CD14-positive monocyte (primary cell): Measurements from ENCODE around the gene LILRA5. TPM values are rescaled to one million over a fixed set of nuclear protein-coding genes. Genes with fewer than 3 reads are reported as not detected.

Experiments
- DNase-seq, 3 donors: peaks; one replicate each; pipeline ENCODE4 v3.0.0-alpha.2; 2011 to 2022
- H2AFZ ChIP-seq: 2 replicates; pipeline ENCODE4 v1.6.0; 2012; ENCODE audit warnings: mild to moderate bottlenecking, low read depth, low read length, inconsistent platforms; ENCODE audit not compliant: insufficient read depth, poor library complexity, severe bottlenecking
- H3K27ac ChIP-seq, 2 donors: 1 replicate in 1 of 2; 2 replicates in 1 of 2; pipeline ENCODE4 v1.5.1; 2012 to 2013; ENCODE audit warnings: low read length in 2 of 2, control low read depth in 1 of 2, inconsistent platforms in 1 of 2, low read depth in 1 of 2, mild to moderate bottlenecking in 1 of 2
- H3K27me3 ChIP-seq, 2 donors: one replicate each; pipeline versions ENCODE4 v1.6.0 to v1.6.1; 2011 to 2013; ENCODE audit warnings: low read length in 2 of 2; ENCODE audit not compliant: control insufficient read depth in 2 of 2, insufficient read depth in 2 of 2
- H3K36me3 ChIP-seq, 2 donors: replicated peaks in 1 of 2; 1 replicate in 1 of 2; 2 replicates in 1 of 2; pipeline versions ENCODE4 v1.5.1 to v1.6.1; 2012 to 2013; ENCODE audit warnings: low read length in 2 of 2, control low read depth in 1 of 2, inconsistent platforms in 1 of 2, mild to moderate bottlenecking in 1 of 2; ENCODE audit not compliant: insufficient read depth in 2 of 2, control insufficient read depth in 1 of 2
- H3K4me1 ChIP-seq, 2 donors: 1 replicate in 1 of 2; 2 replicates in 1 of 2; pipeline versions ENCODE4 v1.5.1 to v1.6.1; 2012 to 2013; ENCODE audit warnings: low read length in 2 of 2, control low read depth in 1 of 2, inconsistent platforms in 1 of 2, mild to moderate bottlenecking in 1 of 2, moderate library complexity in 1 of 2; ENCODE audit not compliant: insufficient read depth in 2 of 2, control insufficient read depth in 1 of 2
- H3K4me2 ChIP-seq: replicated peaks from 2 replicates; pipeline ENCODE3; 2012; ENCODE audit warnings: low read length, moderate library complexity, mild to moderate bottlenecking; ENCODE audit not compliant: poor library complexity, severe bottlenecking; ENCODE audit errors: extremely low read depth
- H3K4me3 ChIP-seq, 3 experiments: fragments of 200-600 bp in 1 of 3; sonication (generic) in 1 of 3; replicated peaks in 1 of 3; 1 replicate in 2 of 3; 2 replicates in 1 of 3; pipeline ENCODE4 v1.5.1; 2011 to 2013; ENCODE audit warnings: low read length in 3 of 3, mild to moderate bottlenecking in 3 of 3, control low read depth in 2 of 3, low read depth in 2 of 3, inconsistent platforms in 1 of 3, moderate library complexity in 1 of 3
- H3K79me2 ChIP-seq: 2 replicates; pipeline ENCODE4 v1.6.0; 2012; ENCODE audit warnings: mild to moderate bottlenecking, control low read depth, inconsistent platforms, low read length, moderate library complexity; ENCODE audit not compliant: insufficient read depth
- H3K9ac ChIP-seq: 2 replicates; pipeline ENCODE4 v1.6.0; 2017; ENCODE audit warnings: low read length, mild to moderate bottlenecking; ENCODE audit not compliant: insufficient read depth, poor library complexity, severe bottlenecking
- H3K9me3 ChIP-seq, 2 donors: replicated peaks in 1 of 2; 1 replicate in 1 of 2; 2 replicates in 1 of 2; pipeline versions ENCODE4 v1.5.1 to v1.6.1; 2012 to 2013; ENCODE audit warnings: low read length in 2 of 2, control low read depth in 1 of 2; ENCODE audit not compliant: control insufficient read depth in 1 of 2, insufficient read depth in 1 of 2
- H4K20me1 ChIP-seq: 2 replicates; pipeline ENCODE4 v1.6.0; 2012; ENCODE audit warnings: mild to moderate bottlenecking, low read length, control low read depth, moderate library complexity; ENCODE audit not compliant: insufficient read depth
- H3K27ac Mint-ChIP-seq, 7 donors: one replicate each; pipeline ENCODE4 v1.8.0; 2020; ENCODE audit warnings: mild to moderate bottlenecking in 7 of 7, mixed read lengths in 7 of 7, moderate library complexity in 6 of 7, inconsistent platforms in 2 of 7
- H3K27me3 Mint-ChIP-seq, 3 donors: one replicate each; pipeline ENCODE4 v1.8.0; 2021 to 2022; ENCODE audit warnings: low read depth in 3 of 3, mild to moderate bottlenecking in 3 of 3, mixed read lengths in 3 of 3, moderate library complexity in 3 of 3, inconsistent platforms in 1 of 3
- H3K36me3 Mint-ChIP-seq, 2 donors: one replicate each; pipeline ENCODE4 v1.8.0; 2020; ENCODE audit warnings: mixed read lengths in 2 of 2, inconsistent platforms in 1 of 2, mild to moderate bottlenecking in 1 of 2
- H3K4me1 Mint-ChIP-seq: one replicate; pipeline ENCODE4 v1.8.0; 2020; ENCODE audit warnings: mild to moderate bottlenecking, mixed read lengths
- H3K4me3 Mint-ChIP-seq, 2 donors: one replicate each; pipeline ENCODE4 v1.8.0; 2020; ENCODE audit warnings: mild to moderate bottlenecking in 2 of 2, mixed read lengths in 2 of 2, moderate library complexity in 1 of 2
- H3K9me3 Mint-ChIP-seq, 7 donors: one replicate each; pipeline ENCODE4 v1.8.0; 2020 to 2022; ENCODE audit warnings: mixed read lengths in 7 of 7, mild to moderate bottlenecking in 6 of 7, moderate library complexity in 6 of 7, inconsistent platforms in 2 of 7
- WGBS: methylation state at CpG from one replicate; pipeline ENCODE4 v1.1.5; 2013; ENCODE audit warnings: missing lambda C conversion rate; ENCODE audit not compliant: insufficient coverage; 5-methylcytosine and 5-hydroxymethylcytosine counted together
- intact Hi-C, 2 donors: fragments of 100-400 bp; cut with micrococcal nuclease; formaldehyde crosslinking; loops; one replicate each; pipeline versions ENCODE4 v1.15.0 to v1.15.1; 2023
- polyA plus RNA-seq, 3 donors: library from polyadenylated mRNA; depleted of rRNA in 1 of 3; unstranded in 2 of 3; stranded (reverse) in 1 of 3; fragments of 300-500 nt in 2 of 3; fragments of >200 nt in 1 of 3; fragmentation: Illumina TruSeq in 2 of 3; gene quantifications; 1 replicate in 2 of 3; 2 replicates in 1 of 3; pipeline ENCODE4 v1.2.3, GENCODE V29; 2012 to 2021
- TF ChIP-seq, protein P1 (sequence below): fragments of 200-600 bp; IDR thresholded peaks from one replicate; pipeline ENCODE4 v1.8.0; 2022; ENCODE audit warnings: antibody characterized with exemption, mild to moderate bottlenecking

The LILRA5 gene
- polyA plus RNA-seq, 3 donors, result 348 to 580 (median 516) TPM

DNA sequence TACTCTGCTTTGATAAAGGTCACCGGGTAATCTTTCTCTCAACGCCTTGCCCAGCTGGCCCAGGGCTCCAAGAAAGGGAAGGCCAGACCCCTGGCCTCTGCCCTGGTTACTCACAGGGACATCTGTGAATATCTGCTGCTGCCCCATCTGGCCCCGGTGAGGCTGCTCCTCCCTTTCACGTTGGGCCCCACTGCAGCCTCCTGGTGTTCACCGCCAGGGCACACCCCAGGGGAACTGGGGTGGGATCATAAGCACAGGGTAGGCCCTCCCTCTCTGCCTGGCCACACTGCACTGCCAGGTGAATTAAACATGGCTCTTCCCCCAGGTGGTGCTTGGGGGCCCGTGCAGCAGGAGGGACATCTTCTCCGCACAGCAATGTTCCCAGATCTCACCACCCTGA, 39.1 kb upstream of the LILRA5 start:
- no peak overlapping the region for H3K9ac ChIP-seq
- H3K4me1 ChIP-seq, result peaks cover 27 to 32% of the 10 kb centered on the region in 2 donors
- peak overlapping the region in 1 of 3 experiments; percentile 8 for H3K4me3 ChIP-seq
- Mint-ChIP-seq H3K4me1 (peaks cover 46% of the 10 kb centered on the region), H3K36me3 (peaks cover 33 to 35% of the 10 kb centered on the region in 2 donors), H3K27me3 (peaks cover 6 to 9% (median 8%) of the 10 kb centered on the region in 3 donors), H3K9me3 (peaks cover 0 to 10% (median 5%) of the 10 kb centered on the region in 7 donors), H3K4me3 (no peak overlapping the region), H3K27ac (peak overlapping the region in 5 of 7 donors; percentile 24 to 77 (median 56))
- peaks cover 9% of the 10 kb centered on the region for H3K79me2 ChIP-seq
- peaks cover 0 to 2% of the 10 kb centered on the region in 2 donors for H3K27me3 ChIP-seq
- H3K9me3 ChIP-seq, result no peaks in the 10 kb centered on the region
- no peak for DNase-seq
- 17% methylated on average over 5 of the region's 7 CpGs for WGBS
- H3K36me3 ChIP-seq, result peaks cover 30 to 32% of the 10 kb centered on the region in 2 donors
- H3K4me2 ChIP-seq, result peak overlapping the region; percentile 29
- intact Hi-C loops, result loop anchor here (5.0 kb wide), 2 partner anchors 35 to 40 kb away; no protein-coding TSS in a partner anchor
- H3K27ac ChIP-seq, result peak overlapping the region; percentile 24 to 44
- TF ChIP-seq, protein P1, sequence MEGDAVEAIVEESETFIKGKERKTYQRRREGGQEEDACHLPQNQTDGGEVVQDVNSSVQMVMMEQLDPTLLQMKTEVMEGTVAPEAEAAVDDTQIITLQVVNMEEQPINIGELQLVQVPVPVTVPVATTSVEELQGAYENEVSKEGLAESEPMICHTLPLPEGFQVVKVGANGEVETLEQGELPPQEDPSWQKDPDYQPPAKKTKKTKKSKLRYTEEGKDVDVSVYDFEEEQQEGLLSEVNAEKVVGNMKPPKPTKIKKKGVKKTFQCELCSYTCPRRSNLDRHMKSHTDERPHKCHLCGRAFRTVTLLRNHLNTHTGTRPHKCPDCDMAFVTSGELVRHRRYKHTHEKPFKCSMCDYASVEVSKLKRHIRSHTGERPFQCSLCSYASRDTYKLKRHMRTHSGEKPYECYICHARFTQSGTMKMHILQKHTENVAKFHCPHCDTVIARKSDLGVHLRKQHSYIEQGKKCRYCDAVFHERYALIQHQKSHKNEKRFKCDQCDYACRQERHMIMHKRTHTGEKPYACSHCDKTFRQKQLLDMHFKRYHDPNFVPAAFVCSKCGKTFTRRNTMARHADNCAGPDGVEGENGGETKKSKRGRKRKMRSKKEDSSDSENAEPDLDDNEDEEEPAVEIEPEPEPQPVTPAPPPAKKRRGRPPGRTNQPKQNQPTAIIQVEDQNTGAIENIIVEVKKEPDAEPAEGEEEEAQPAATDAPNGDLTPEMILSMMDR, result no peak
- no peak overlapping the region for H2AFZ ChIP-seq
- H4K20me1 ChIP-seq, result peaks cover 24% of the 10 kb centered on the region

DNA sequence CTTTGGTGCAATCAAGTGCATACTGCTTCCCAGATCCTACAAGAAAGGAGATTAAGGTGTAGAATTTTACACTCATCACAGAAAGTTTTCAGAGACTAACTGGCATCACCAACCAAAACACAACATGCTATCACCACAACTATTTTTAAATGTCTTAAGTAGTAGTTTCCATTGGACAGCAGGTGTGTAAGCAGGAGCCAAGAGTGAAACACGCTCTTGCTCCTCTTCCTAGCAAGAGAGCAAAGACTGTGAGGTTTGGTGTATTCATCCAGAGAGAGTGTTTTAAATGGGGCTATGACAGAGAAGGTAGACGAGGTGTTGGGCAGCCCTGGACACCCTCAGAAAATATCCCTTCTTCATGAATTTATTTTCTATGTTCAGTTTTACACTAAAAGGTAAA, 38.5 kb upstream of the LILRA5 start:
- Histone ChIP-seq H3K9me3 (no peaks in the 10 kb centered on the region), H2AFZ (no peak overlapping the region), H3K4me1 (peaks cover 32 to 38% of the 10 kb centered on the region in 2 donors), H4K20me1 (peaks cover 24% of the 10 kb centered on the region), H3K27me3 (peaks cover 0 to 2% of the 10 kb centered on the region in 2 donors), H3K4me2 (no peak overlapping the region), H3K9ac (no peak overlapping the region), H3K4me3 (no peak overlapping the region), H3K36me3 (peaks cover 24 to 26% of the 10 kb centered on the region in 2 donors), H3K79me2 (peaks cover 5% of the 10 kb centered on the region), H3K27ac (no peak overlapping the region)
- Mint-ChIP-seq H3K27ac (no peak overlapping the region), H3K4me3 (no peak overlapping the region), H3K36me3 (peaks cover 28 to 29% of the 10 kb centered on the region in 2 donors), H3K4me1 (peaks cover 51% of the 10 kb centered on the region), H3K9me3 (peaks cover 0 to 10% (median 5%) of the 10 kb centered on the region in 7 donors), H3K27me3 (peaks cover 6 to 9% (median 8%) of the 10 kb centered on the region in 3 donors)
- intact Hi-C loops, result loop anchor here (5.0 kb wide), 2 partner anchors 36 to 41 kb away; no protein-coding TSS in a partner anchor
- DNase-seq, result no peak
- TF ChIP-seq, protein P1, result no peak
- 100% methylated on average over 1 of the region's 2 CpGs for WGBS
